GM19452 (cell line): ENCODE measurements around the gene MAPKAPK2.

Experiments
- ATAC-seq: cut with Tn5 transposase; IDR thresholded peaks from one replicate; pipeline ENCODE4 v1.9.1; 2021; ENCODE audit not compliant: unreplicated experiment

MAPKAPK2 gene

GRCh38 chr1:206660136-206660535, 24.6 kb upstream of the MAPKAPK2 start:
- ATAC-seq: no peak

DNA sequence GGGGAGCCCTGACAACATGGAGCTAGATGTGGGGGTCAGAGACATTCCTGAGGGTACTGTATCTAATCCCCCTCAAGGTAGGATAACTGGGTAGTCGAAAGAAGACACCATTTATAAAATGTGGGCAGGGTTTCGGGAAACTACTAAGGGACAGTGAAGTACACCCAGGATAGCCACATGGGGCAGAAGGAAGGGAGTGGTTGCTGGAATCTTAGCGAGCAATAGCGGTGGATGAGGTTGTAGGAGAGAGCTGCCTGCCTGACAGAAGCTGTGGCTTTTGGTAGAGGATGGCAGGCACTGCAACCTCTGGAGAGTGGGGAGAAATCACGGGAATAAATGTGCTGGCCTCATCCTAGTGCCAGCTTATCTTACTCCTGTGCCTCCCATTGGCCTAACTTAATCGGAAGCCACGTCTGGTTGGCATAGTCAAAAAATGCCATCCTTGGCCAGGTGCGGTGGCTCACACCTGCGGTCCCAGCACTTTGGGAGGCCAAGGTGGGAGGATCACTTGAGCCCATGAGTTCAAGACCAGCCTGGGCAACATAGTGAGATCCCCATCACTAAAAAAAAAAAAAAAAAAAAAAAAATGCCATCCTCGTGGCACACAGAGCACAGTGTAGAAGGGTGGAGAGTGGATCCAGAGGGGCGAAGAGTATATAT, 23.4 kb upstream of the MAPKAPK2 start:
- no peak for ATAC-seq

- ATAC-seq: no peak
Observed at GRCh38 chr1:206662396-206663092, 22.2 kb upstream of the MAPKAPK2 start.

- no peak for ATAC-seq
Observed at GRCh38 chr1:206663362-206663761, 21.3 kb upstream of the MAPKAPK2 start.

- ATAC-seq: peak; percentile 64
Observed at GRCh38 chr1:206663832-206664652, 20.7 kb upstream of the MAPKAPK2 start.

- no peak for ATAC-seq
Observed at GRCh38 chr1:206664740-206665139, 20.0 kb upstream of the MAPKAPK2 start.

DNA sequence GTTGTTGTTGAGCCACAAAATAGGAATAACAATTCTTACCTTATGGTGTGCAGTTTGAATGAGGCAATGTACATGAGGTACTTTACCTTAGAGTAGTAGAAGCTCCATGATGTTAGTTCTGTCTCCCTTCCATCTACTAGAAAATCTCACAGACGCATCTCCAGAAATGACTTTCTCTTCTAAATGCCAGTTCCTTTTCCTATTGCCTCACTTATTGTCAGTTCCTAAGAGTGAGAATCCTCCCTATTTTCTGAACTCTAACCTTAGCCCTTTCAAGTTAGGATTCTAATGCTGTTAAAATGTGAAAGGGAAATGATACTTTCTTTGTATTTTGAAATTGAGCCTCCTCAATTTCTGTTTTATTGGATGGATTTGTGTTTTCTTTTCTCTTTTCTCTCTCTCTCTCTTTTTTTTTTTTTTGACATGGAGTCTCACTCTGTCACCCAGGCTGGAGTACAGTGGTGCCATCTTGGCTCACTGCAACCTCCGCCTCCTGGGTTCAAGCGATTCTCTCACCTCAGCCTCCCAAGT, 18.6 kb upstream of the MAPKAPK2 start:
- ATAC-seq: no peak

DNA sequence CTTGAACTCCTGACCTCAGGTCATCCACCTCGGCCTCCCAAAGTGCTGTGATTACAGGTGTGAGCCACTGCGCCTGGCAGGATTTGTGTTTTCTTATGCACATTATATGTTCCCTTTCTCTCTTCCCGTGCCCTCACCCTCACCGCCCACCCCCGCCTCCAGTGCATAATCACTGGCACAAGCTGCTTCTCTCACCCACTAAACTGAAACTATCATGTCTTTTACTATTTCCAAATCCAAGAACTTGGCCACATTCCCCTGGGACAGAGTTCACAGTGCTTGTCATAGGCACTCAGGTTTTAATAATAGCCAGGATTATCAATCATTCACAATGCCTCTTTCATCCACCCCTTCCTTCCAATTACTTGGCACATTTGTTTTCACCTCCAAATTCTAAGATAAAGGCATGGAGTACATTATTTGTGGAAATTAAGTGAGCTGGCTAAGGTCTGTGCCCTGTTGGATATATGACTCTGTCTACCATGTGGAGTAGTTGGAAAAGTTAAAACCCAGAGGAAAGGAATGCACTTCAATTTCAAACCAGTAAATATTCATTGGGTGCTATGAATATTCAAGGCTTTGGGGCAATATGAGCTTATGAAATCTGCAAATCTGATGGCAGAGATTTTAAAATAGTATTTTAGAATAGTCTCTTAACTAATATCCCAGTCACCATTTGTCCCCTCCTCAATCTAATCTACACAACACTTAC, 17.6 kb upstream of the MAPKAPK2 start:
- no peak for ATAC-seq

- ATAC-seq: no peak
Observed at GRCh38 chr1:206668351-206668750, 16.4 kb upstream of the MAPKAPK2 start.

- ATAC-seq: no peak
Observed at GRCh38 chr1:206668874-206669410, 15.8 kb upstream of the MAPKAPK2 start.

DNA sequence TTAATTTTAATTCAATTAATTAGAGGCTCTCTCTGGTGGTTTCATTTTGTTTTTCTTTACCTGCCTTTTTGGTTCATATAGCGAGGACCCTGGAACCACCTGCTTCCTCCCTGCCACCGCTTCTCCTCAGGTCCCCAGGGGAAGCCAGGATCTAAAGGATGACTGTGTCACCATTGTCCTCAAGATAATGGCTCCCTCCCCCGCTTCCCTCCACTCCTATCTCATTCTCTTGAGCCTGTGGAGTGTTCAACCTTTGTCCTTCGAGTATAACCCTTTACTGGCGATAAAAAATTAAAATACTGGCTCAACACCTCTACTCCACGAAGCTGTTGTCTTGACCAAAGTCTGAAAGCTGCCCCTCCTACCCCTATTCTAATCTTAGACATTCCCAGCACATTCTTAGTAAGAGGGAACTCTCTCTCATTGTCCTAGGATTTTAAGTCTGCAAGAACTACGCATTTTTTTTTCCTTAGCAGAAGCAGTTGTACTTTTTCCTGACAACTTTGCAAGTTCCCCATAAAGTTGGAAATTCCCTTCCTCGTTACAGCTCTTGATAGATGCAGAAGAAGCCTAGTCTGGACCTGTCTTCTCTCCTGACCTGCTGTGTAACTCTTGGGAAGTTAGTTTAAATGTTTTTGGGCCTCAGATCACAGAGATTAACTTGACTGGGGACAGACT, 12.6 kb upstream of the MAPKAPK2 start:
- ATAC-seq: no peak

DNA sequence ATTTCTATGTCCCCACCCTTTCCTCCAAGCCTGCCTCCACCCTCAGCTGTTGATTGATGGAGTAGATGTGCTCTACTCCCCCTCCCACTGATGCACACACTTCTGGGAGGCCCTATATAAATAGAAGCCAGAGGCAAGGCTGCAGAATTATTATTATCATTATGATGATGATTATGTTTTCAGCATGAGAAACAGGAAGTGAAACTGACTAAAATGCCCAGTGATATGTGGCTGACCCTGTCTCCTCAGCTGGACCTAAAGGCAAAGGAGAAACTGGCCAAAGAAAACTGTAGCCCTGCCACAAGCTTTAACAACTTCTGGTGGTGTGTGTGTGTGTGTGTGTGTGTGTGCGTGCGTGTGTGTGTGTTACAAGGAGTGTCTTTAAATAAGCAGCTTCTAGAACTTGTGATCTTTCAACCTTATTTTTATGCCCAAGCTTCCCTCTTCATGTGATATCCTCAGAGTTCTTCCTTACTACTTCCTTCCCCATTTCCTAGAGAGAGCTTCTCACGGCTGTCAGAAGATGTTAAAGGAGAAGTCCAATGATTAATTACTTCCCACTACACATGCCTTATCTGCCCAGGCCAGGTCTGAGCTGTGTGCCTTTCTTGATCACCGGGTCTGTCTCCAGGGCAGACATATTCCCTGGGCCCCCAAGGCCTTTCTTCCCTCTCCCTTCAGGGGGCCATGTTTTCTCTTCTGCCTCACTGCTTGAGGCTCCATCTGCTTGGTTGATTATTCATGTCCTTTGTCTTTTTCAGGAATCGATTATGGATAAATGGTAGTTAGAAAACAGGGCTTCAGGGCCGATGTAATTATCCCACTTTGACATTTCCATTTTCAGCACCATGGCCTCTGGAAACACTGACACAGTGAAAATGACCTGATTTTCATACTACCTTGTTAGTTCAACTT, 11.6 kb upstream of the MAPKAPK2 start:
- ATAC-seq: no peak

- no peak for ATAC-seq
Observed at GRCh38 chr1:206674236-206674635, 10.5 kb upstream of the MAPKAPK2 start.

DNA sequence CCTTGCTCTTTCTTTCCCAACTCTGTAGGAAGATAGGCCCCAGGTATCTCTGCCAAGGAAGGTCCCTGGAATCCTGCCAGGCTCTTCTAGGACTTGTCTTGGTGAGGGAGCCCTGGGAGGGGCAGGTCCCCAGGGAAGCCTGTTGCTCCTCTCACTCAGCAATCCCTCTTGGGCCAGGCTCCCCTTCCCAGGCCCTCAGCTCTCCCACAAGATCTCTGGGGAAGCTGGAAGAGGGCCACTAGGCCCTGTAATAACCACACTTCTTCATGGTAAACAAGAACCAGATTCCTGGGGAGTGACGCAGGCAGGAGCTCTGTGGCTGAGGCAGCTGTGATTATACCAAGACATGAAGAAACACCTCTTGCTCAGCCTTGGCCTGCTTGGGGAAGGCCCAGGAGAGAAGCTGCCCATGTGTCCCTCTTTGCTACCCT, 9.9 kb upstream of the MAPKAPK2 start:
- ATAC-seq: no peak

GRCh38 chr1:206676499-206676898, 8.2 kb upstream of the MAPKAPK2 start:
- no peak for ATAC-seq

DNA sequence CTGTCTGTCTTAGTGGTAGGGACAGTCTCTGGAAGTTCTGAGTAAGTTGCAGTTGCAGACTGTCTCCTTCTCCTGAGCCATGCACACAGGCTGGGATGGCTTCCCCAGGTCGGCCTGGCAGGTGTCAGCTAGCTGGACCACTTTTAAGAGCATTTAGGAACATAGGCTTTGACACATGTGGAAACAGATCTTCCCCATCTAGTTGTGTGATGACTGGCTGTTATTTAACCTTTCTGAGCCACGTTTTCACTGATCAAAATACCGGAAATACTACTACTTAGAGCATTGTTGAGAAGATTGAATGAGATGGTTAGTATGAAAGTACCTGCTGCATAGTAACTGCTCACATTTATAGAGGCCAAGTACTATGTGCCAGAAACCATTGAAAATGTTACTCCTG, 6.2 kb upstream of the MAPKAPK2 start:
- no peak for ATAC-seq

DNA sequence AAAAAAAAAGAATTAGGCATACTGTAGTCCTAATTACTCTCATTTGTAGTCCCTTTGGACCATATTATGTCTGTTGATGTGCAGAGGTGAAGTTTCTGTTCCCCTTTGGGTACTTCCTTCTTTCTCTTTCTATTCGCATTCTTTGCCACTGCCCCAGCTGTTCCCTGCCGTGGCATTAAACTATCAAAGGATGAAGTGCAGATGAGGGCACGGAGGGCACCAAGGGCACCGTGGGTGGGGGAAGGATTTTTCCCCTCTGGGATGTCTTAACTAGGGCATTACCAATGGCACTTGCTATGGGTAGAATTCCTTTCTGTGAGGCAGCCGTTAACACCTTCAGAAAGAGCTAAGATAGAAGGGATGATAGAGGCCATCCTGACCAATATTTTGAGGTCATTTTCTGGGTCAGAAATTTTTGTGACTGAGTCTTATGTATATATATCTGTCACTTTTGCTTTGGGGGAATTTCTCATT, 4.9 kb upstream of the MAPKAPK2 start:
- ATAC-seq: peak; percentile 86

GRCh38 chr1:206680279-206680678, 4.4 kb upstream of the MAPKAPK2 start:
- no peak for ATAC-seq

- ATAC-seq: no peak
Observed at GRCh38 chr1:206681359-206681758, 3.3 kb upstream of the MAPKAPK2 start.
